ENCODE measurements around the gene IRGC.
A peak's percentile ranks its signal among the peaks of the same experiment; 100 is the strongest.
"Not testable (repeated sequence)": the region's sequence is repeated elsewhere in the genome, so short reads cannot be mapped to it uniquely, and the experiment has no call there.

The IRGC gene

GRCh38 chr19:43755256-43755801 lies 39.5 kb downstream of the IRGC start:
- peak; percentile 55 for DNase-seq

GRCh38 chr19:43759515-43759914 lies 43.6 kb downstream of the IRGC start:
- no peak for DNase-seq

- no peak for DNase-seq
Observed at GRCh38 chr19:43760941-43761340, 45.1 kb downstream of the IRGC start.

GRCh38 chr19:43762814-43763213 lies 46.9 kb downstream of the IRGC start:
- DNase-seq, result no peak

GRCh38 chr19:43763473-43763939 lies 47.6 kb downstream of the IRGC start:
- no peak for DNase-seq

- not testable (repeated sequence) for DNase-seq
Observed at GRCh38 chr19:43764684-43765083, 48.8 kb downstream of the IRGC start.

GRCh38 chr19:43765109-43765876 lies 49.4 kb downstream of the IRGC start:
- no peak for DNase-seq

- no peak for DNase-seq
Observed at GRCh38 chr19:43766755-43767043, 50.8 kb downstream of the IRGC start.

- DNase-seq, result no peak
Observed at GRCh38 chr19:43767316-43767715, 51.4 kb downstream of the IRGC start.

- DNase-seq, result no peak
Observed at GRCh38 chr19:43767818-43768217, 51.9 kb downstream of the IRGC start.

GRCh38 chr19:43768273-43769050 lies 52.6 kb downstream of the IRGC start:
- no peak for DNase-seq

- no peak for DNase-seq
Observed at GRCh38 chr19:43769256-43769655, 53.4 kb downstream of the IRGC start.

Data from DMS79 (cell line).